GM18519 (cell line): Measurements from ENCODE around the gene CSKMT.

Experiments
- ATAC-seq: cut with Tn5 transposase; IDR thresholded peaks from one replicate; pipeline ENCODE4 v1.9.1; 2021; ENCODE audit warnings: mild to moderate bottlenecking, moderate library complexity; ENCODE audit not compliant: unreplicated experiment, low FRiP score

The CSKMT gene

GRCh38 chr11:62713343-62713742 is 48.2 kb downstream of the CSKMT start:
- no peak for ATAC-seq

- no peak for ATAC-seq
Measured at GRCh38 chr11:62715150-62716130, 50.3 kb downstream of the CSKMT start.

- ATAC-seq = no peak
Measured at GRCh38 chr11:62716206-62716605, 51.1 kb downstream of the CSKMT start.

GRCh38 chr11:62716816-62717215 is 51.7 kb downstream of the CSKMT start:
- no peak for ATAC-seq
